ENCODE results near the gene EDN1. TPM values are rescaled to one million over a fixed set of nuclear protein-coding genes. Genes with fewer than 3 reads are reported as not detected.
A peak's percentile ranks its signal among the peaks of the same experiment; 100 is the strongest.

The EDN1 gene
- total RNA-seq, 1 donor: 1.4 TPM

- Histone ChIP-seq H2AFZ (ENCODE audit: low read length) (no peak overlapping the region), H3K4me2 (ENCODE audit: insufficient read depth, low read length) (peak overlapping the region; percentile 44), H3K36me3 (ENCODE audit: insufficient read depth, low read length) (no peaks in the 10 kb centered on the region), H3K79me2 (ENCODE audit: insufficient read depth, low read length) (no peaks in the 10 kb centered on the region), H3K4me1 (ENCODE audit: insufficient read depth, low read length) (peaks cover 17% of the 10 kb centered on the region), H3K9me3 (ENCODE audit: low read depth, low read length) (no peaks in the 10 kb centered on the region), H3K27ac (ENCODE audit: low read depth, low read length) (no peak overlapping the region), H3K27me3 (ENCODE audit: insufficient read depth, low read length) (peaks cover 12% of the 10 kb centered on the region), H4K20me1 (ENCODE audit: insufficient read depth, low read length) (no peaks in the 10 kb centered on the region), H3K4me3 (ENCODE audit: insufficient read depth, low read length) (no peak overlapping the region)
- no peak for TF ChIP-seq CTCF (IDR thresholded peaks at IDR 0.05; ENCODE audit: extremely low read depth, low read depth, low read length)
- DNase-seq (ENCODE audit: insufficient read length, low spot score, missing footprints): no peak
These were observed 52.9 kb downstream of the EDN1 start for GRCh38 chr6:12343122-12343439.

- H2AFZ ChIP-seq (ENCODE audit: low read length): no peak overlapping the region
- no peaks in the 10 kb centered on the region for H3K79me2 ChIP-seq (ENCODE audit: insufficient read depth, low read length)
- H3K9me3 ChIP-seq (ENCODE audit: low read depth, low read length): no peaks in the 10 kb centered on the region
- H3K27me3 ChIP-seq (ENCODE audit: insufficient read depth, low read length): peaks cover 12% of the 10 kb centered on the region
- no peak overlapping the region for H3K4me3 ChIP-seq (ENCODE audit: insufficient read depth, low read length)
- H3K27ac ChIP-seq (ENCODE audit: low read depth, low read length): no peak overlapping the region
- H3K4me1 ChIP-seq (ENCODE audit: insufficient read depth, low read length): peaks cover 19% of the 10 kb centered on the region
- no peak for TF ChIP-seq CTCF (IDR thresholded peaks at IDR 0.05; ENCODE audit: extremely low read depth, low read depth, low read length)
- H4K20me1 ChIP-seq (ENCODE audit: insufficient read depth, low read length): no peaks in the 10 kb centered on the region
- H3K4me2 ChIP-seq (ENCODE audit: insufficient read depth, low read length): peak overlapping the region; percentile 44
- no peak for DNase-seq (ENCODE audit: insufficient read length, low spot score, missing footprints)
- no peaks in the 10 kb centered on the region for H3K36me3 ChIP-seq (ENCODE audit: insufficient read depth, low read length)
These were observed 53.4 kb downstream of the EDN1 start for GRCh38 chr6:12343440-12344162.

- TF ChIP-seq CTCF (IDR thresholded peaks at IDR 0.05; ENCODE audit: extremely low read depth, low read depth, low read length): no peak
- no peaks in the 10 kb centered on the region for H3K9me3 ChIP-seq (ENCODE audit: low read depth, low read length)
- H3K27me3 ChIP-seq (ENCODE audit: insufficient read depth, low read length): peaks cover 12% of the 10 kb centered on the region
- H3K4me1 ChIP-seq (ENCODE audit: insufficient read depth, low read length): peaks cover 26% of the 10 kb centered on the region
- H3K79me2 ChIP-seq (ENCODE audit: insufficient read depth, low read length): no peaks in the 10 kb centered on the region
- H3K27ac ChIP-seq (ENCODE audit: low read depth, low read length): no peak overlapping the region
- no peak for DNase-seq (ENCODE audit: insufficient read length, low spot score, missing footprints)
- no peak overlapping the region for H3K4me2 ChIP-seq (ENCODE audit: insufficient read depth, low read length)
- H4K20me1 ChIP-seq (ENCODE audit: insufficient read depth, low read length): no peaks in the 10 kb centered on the region
- H2AFZ ChIP-seq (ENCODE audit: low read length): no peak overlapping the region
- no peak overlapping the region for H3K4me3 ChIP-seq (ENCODE audit: insufficient read depth, low read length)
- no peaks in the 10 kb centered on the region for H3K36me3 ChIP-seq (ENCODE audit: insufficient read depth, low read length)
These were observed 54.1 kb downstream of the EDN1 start for GRCh38 chr6:12344296-12344695.

GRCh38 chr6:12344961-12345693 lies 55.0 kb downstream of the EDN1 start:
- H3K4me2 ChIP-seq (ENCODE audit: insufficient read depth, low read length): no peak overlapping the region
- DNase-seq (ENCODE audit: insufficient read length, low spot score, missing footprints): peak; percentile 39
- H3K27ac ChIP-seq (ENCODE audit: low read depth, low read length): no peak overlapping the region
- no peaks in the 10 kb centered on the region for H4K20me1 ChIP-seq (ENCODE audit: insufficient read depth, low read length)
- no peak overlapping the region for H3K4me3 ChIP-seq (ENCODE audit: insufficient read depth, low read length)
- H2AFZ ChIP-seq (ENCODE audit: low read length): no peak overlapping the region
- peaks cover 6% of the 10 kb centered on the region for H3K27me3 ChIP-seq (ENCODE audit: insufficient read depth, low read length)
- H3K79me2 ChIP-seq (ENCODE audit: insufficient read depth, low read length): no peaks in the 10 kb centered on the region
- no peak for TF ChIP-seq CTCF (IDR thresholded peaks at IDR 0.05; ENCODE audit: extremely low read depth, low read depth, low read length)
- H3K9me3 ChIP-seq (ENCODE audit: low read depth, low read length): no peaks in the 10 kb centered on the region
- H3K36me3 ChIP-seq (ENCODE audit: insufficient read depth, low read length): no peaks in the 10 kb centered on the region
- peaks cover 27% of the 10 kb centered on the region for H3K4me1 ChIP-seq (ENCODE audit: insufficient read depth, low read length)
